Vagina (tissue), 2 donors: ENCODE results near the gene CPLX1. TPM values are rescaled to one million over a fixed set of nuclear protein-coding genes. Genes with fewer than 3 reads are reported as not detected.

Source experiments
- DNase-seq, 2 donors: peaks; one replicate each; pipeline ENCODE4 v3.0.0-alpha.2; 2017; ENCODE audit errors: extremely low spot score in 2 of 2
- H3K27ac ChIP-seq: fragments of 200-600 bp; sonication (generic); one replicate; pipeline ENCODE4 v1.5.1; 2019
- H3K27me3 ChIP-seq: fragments of 200-600 bp; sonication (generic); one replicate; pipeline ENCODE4 v1.5.1; 2019
- H3K36me3 ChIP-seq, 2 donors: fragments of 200-600 bp; sonication (generic); one replicate each; pipeline ENCODE4 v1.5.1; 2017 to 2019
- H3K4me1 ChIP-seq: fragments of 200-600 bp; sonication (generic); one replicate; pipeline ENCODE4 v1.5.1; 2019
- H3K4me3 ChIP-seq, 2 donors: fragments of 200-600 bp; sonication (generic); 1 replicate in 1 of 2; 2 replicates in 1 of 2; pipeline ENCODE4 v1.5.1; 2016 to 2019
- H3K9me3 ChIP-seq: fragments of 200-600 bp; sonication (generic); one replicate; pipeline ENCODE4 v1.5.1; 2019
- POLR2A ChIP-seq, 2 donors: fragments of 450-650 bp; IDR thresholded peaks; one replicate each; pipeline ENCODE4 v1.6.1; 2017; ENCODE audit warnings: antibody characterized with exemption in 2 of 2, mild to moderate bottlenecking in 2 of 2, moderate library complexity in 2 of 2
- POLR2AphosphoS5 ChIP-seq, 2 donors: sonication (generic); formaldehyde crosslinking; IDR thresholded peaks; one replicate each; pipeline ENCODE4 v1.9.0; 2017; ENCODE audit warnings: antibody characterized with exemption in 2 of 2, mild to moderate bottlenecking in 2 of 2, low read depth in 1 of 2; ENCODE audit not compliant: insufficient read depth in 1 of 2
- intact Hi-C: fragments of 100-400 bp; cut with DNase I; formaldehyde crosslinking; loops from one replicate; pipeline ENCODE4 v1.15.1; 2023
- total RNA-seq: library from RNA; depleted of rRNA; stranded (reverse); fragments of >200 nt; gene quantifications from one replicate; pipeline ENCODE4 v1.2.3, GENCODE V29; 2016
- TF ChIP-seq, protein P1 (sequence below), 3 experiments: fragments of 450-650 bp in 2 of 3; fragments of 200-600 bp in 1 of 3; sonication (generic) in 1 of 3; IDR thresholded peaks; one replicate each; pipeline ENCODE4 v1.5.1; 2017 to 2019; ENCODE audit warnings: antibody characterized with exemption in 3 of 3, mild to moderate bottlenecking in 2 of 3, moderate library complexity in 2 of 3

CPLX1 gene
- total RNA-seq, 1 donor from 2014 or later, result 0.98 TPM

DNA sequence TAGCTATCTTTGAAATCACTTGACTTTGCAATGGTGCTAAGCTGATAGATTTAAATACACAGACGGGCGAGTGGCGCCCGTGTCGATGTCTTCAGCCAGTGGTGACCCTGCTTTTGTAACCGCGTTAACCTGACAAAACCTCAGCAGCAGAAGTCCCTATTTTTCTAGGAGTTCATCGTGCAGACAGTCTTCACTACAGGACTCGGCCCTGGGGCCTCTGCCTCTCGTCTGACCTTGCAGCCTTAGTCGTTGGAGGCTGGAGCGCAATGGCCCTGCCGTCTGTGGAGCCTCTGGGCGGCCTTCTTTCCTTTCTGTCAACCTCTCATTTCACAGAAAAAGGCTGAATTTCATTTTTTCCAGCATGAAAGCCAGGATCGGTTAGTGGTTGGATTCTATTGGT lies 57.9 kb downstream of the CPLX1 start:
- Histone ChIP-seq H3K9me3 (no peaks in the 10 kb centered on the region), H3K4me1 (peaks cover 20% of the 10 kb centered on the region), H3K36me3 (peaks cover 0 to 60% of the 10 kb centered on the region in 2 donors), H3K4me3 (no peak overlapping the region), H3K27me3 (no peaks in the 10 kb centered on the region), H3K27ac (no peak overlapping the region)
- no peak for DNase-seq
- TF ChIP-seq POLR2AphosphoS5 (IDR thresholded peaks at IDR 0.05; ENCODE audit: insufficient read depth in 1 of 2, low read depth in 1 of 2) (no peak), POLR2A (IDR thresholded peaks at IDR 0.05) (no peak)
- TF ChIP-seq, protein P1, sequence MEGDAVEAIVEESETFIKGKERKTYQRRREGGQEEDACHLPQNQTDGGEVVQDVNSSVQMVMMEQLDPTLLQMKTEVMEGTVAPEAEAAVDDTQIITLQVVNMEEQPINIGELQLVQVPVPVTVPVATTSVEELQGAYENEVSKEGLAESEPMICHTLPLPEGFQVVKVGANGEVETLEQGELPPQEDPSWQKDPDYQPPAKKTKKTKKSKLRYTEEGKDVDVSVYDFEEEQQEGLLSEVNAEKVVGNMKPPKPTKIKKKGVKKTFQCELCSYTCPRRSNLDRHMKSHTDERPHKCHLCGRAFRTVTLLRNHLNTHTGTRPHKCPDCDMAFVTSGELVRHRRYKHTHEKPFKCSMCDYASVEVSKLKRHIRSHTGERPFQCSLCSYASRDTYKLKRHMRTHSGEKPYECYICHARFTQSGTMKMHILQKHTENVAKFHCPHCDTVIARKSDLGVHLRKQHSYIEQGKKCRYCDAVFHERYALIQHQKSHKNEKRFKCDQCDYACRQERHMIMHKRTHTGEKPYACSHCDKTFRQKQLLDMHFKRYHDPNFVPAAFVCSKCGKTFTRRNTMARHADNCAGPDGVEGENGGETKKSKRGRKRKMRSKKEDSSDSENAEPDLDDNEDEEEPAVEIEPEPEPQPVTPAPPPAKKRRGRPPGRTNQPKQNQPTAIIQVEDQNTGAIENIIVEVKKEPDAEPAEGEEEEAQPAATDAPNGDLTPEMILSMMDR (IDR thresholded peaks at IDR 0.05), result no peak
- intact Hi-C loops, result no loop called here

DNA sequence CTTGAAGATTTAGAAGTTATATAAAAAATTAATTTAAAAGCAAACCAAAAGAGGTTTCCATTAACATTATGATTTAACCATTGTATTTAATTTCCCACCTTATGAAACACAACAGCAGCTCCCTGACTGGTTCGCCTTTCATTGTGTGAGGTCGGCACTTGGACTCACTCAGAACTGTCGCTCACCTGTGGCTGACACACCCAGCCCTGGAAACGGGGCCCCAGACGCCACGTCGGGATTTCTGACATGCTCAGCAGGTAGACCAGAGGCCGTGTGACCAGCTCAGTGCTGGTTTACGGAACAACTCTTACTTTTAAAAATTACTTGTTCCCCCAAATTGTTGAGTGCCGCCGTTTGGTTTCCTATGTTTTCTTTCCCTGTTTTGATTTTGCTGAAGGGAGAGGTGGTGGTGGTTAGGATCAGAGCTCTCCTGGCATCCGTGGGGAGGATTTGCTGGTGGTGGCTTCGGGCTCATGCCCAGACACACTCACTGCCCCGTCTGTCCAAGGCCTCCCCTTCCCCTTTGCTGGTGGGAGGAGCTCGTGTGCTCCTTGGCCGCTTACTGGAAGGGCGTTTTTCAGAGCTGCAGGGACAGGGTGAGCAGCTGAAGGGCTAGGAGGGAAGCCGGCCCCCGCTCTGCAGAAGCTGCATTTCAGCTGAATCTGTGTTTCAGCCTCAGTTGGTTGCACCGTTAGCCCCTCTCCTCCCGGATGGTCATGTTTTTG lies 59.2 kb downstream of the CPLX1 start:
- Histone ChIP-seq H3K36me3 (peaks cover 0 to 68% of the 10 kb centered on the region in 2 donors), H3K27ac (no peak overlapping the region), H3K4me3 (no peak overlapping the region), H3K9me3 (no peaks in the 10 kb centered on the region), H3K4me1 (peaks cover 10% of the 10 kb centered on the region), H3K27me3 (no peaks in the 10 kb centered on the region)
- DNase-seq, result no peak
- TF ChIP-seq, protein P1 (IDR thresholded peaks at IDR 0.05), result no peak
- TF ChIP-seq POLR2AphosphoS5 (IDR thresholded peaks at IDR 0.05; ENCODE audit: insufficient read depth in 1 of 2, low read depth in 1 of 2) (no peak), POLR2A (IDR thresholded peaks at IDR 0.05) (no peak)
- intact Hi-C loops, result no loop called here

DNA sequence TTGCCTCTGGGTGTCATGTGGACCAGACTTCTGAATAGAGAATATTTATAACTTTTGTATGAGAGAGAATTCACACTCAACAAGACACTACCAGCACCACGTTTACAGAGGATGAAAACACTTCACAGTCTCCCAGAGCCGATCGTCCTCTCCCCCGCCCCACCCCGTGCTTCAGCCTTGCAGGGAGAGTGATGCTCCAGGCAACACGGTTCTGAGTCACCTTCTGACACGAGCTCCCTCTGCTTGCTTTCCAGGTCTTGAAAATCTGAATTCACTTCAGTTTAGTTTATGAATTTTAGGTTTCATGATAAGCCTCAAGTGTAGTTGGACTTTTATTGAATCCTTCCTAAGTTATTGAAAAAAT lies 59.8 kb downstream of the CPLX1 start:
- H3K27ac ChIP-seq, result no peak overlapping the region
- no peak for DNase-seq
- no peaks in the 10 kb centered on the region for H3K9me3 ChIP-seq
- H3K4me3 ChIP-seq, result no peak overlapping the region
- TF ChIP-seq POLR2A (IDR thresholded peaks at IDR 0.05) (no peak), POLR2AphosphoS5 (IDR thresholded peaks at IDR 0.05; ENCODE audit: insufficient read depth in 1 of 2, low read depth in 1 of 2) (no peak)
- TF ChIP-seq, protein P1 (IDR thresholded peaks at IDR 0.05), result no peak
- H3K4me1 ChIP-seq, result peaks cover 7% of the 10 kb centered on the region
- H3K27me3 ChIP-seq, result no peaks in the 10 kb centered on the region
- peaks cover 0 to 73% of the 10 kb centered on the region in 2 donors for H3K36me3 ChIP-seq
- intact Hi-C loops, result no loop called here

DNA sequence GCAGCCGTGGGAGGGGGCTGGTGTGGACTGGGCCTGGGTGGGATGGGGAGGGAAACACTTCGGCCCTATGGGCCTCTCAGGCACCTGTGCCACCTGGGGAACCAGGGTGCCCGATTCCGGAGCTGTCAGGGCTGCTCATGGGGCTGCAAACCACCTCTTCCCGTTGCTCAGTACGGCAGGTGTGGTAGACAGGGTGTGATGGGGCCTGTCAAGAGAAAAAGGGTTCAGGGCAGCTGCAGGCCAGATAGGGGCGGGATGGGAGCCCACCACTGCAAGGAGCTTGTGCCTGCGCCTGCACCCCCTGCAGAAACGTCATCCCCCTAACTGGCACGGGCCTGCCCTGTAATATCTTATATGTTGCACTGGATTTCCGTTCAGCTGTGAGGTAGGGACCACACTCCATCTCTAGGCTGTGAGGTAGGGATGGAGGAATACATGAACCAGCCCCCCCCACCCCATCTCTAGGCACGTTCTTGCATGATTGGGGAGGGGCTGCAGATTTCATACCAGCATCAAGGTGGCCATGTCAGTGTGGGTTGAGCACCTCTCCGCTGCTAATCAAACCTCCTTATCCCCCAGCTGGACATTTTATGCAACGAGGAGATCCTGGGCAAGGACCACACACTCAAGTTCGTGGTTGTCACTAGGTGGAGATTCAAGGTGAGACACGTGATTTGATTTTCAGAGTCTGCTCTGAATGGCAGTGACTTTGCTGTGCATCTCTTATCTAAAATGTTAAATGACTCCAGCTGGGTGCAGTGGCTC lies 61.3 kb downstream of the CPLX1 start:
- DNase-seq, result no peak
- TF ChIP-seq POLR2A (IDR thresholded peaks at IDR 0.05) (no peak), POLR2AphosphoS5 (IDR thresholded peaks at IDR 0.05; ENCODE audit: insufficient read depth in 1 of 2, low read depth in 1 of 2) (no peak)
- TF ChIP-seq, protein P1 (IDR thresholded peaks at IDR 0.05), result no peak
- Histone ChIP-seq H3K4me3 (no peak overlapping the region), H3K36me3 (peaks cover 0 to 76% of the 10 kb centered on the region in 2 donors), H3K4me1 (peaks cover 7% of the 10 kb centered on the region), H3K9me3 (no peaks in the 10 kb centered on the region), H3K27me3 (no peaks in the 10 kb centered on the region), H3K27ac (no peak overlapping the region)
- intact Hi-C loops, result no loop called here

DNA sequence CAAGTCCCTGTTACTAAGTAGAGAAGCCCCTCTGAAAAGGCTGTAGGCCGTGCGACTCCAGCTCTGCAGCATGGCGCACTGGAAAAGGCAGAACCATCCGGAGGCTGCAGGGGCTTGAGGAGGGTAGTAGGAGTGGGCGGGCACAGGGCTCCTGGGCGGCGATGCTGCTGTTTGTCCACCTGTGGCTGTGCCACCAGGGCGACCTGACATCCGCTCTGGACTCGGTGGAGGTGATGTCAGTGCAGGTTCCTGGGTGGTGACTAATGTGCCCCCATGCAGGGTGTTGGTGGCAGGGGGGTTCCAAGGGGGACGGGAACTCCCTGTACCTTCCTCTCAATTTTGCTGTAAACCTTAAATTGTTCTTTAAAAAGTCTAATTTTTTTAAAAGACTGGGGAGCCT lies 62.0 kb downstream of the CPLX1 start:
- no peak for DNase-seq
- Histone ChIP-seq H3K36me3 (peaks cover 0 to 70% of the 10 kb centered on the region in 2 donors), H3K4me1 (peaks cover 7% of the 10 kb centered on the region), H3K9me3 (no peaks in the 10 kb centered on the region), H3K27ac (no peak overlapping the region), H3K4me3 (no peak overlapping the region), H3K27me3 (no peaks in the 10 kb centered on the region)
- TF ChIP-seq POLR2AphosphoS5 (IDR thresholded peaks at IDR 0.05; ENCODE audit: insufficient read depth in 1 of 2, low read depth in 1 of 2), result no peak
- TF ChIP-seq POLR2A (IDR thresholded peaks at IDR 0.05), result no peak
- TF ChIP-seq, protein P1 (IDR thresholded peaks at IDR 0.05), result no peak
- intact Hi-C loops, result no loop called here
